ENCODE measurements around the gene TP53TG5.

DNA sequence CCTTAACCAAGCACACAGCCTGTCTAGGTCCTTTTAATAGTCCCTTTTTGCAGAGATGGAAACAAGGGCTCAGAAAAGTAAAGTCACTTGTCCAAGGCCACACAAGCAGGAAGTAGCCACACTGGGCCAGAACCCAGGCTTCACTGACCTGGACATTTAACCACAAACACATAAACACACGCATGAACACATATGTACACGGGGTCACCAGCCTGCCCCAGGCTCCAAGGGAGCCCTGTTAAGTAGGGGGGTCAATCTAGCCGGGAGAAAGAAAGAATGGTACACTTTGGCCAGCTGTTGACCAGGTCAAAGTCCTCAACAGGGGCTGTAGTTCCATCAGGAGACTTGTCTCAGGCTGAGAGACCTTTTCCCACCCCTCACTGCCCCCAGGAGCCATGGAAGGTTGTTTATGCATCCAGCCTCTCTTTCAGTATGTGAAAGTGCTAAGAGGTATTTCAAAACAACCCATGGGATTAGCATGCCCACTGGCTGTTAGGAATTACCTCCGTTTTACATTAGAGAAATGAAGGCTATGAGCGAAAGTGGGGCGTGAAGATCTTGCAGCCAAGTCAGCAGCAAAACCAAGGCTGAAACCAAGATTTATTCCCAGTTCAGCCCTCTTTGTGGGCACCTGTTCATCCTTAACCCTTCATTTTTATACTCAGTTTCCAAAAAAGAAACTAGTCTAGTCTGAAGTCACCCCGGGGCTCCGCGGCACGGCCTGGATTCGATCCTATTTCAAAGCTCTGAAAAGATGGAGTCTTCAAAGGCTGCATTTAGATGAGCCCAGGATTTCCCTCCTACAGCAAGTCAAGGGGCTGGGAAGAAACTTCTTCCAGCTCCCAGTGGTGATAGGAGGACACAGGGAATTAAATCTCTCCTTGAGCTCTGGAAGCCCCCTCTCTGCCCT, 39.7 kb downstream of the TP53TG5 start:
- TF ChIP-seq, protein P1, sequence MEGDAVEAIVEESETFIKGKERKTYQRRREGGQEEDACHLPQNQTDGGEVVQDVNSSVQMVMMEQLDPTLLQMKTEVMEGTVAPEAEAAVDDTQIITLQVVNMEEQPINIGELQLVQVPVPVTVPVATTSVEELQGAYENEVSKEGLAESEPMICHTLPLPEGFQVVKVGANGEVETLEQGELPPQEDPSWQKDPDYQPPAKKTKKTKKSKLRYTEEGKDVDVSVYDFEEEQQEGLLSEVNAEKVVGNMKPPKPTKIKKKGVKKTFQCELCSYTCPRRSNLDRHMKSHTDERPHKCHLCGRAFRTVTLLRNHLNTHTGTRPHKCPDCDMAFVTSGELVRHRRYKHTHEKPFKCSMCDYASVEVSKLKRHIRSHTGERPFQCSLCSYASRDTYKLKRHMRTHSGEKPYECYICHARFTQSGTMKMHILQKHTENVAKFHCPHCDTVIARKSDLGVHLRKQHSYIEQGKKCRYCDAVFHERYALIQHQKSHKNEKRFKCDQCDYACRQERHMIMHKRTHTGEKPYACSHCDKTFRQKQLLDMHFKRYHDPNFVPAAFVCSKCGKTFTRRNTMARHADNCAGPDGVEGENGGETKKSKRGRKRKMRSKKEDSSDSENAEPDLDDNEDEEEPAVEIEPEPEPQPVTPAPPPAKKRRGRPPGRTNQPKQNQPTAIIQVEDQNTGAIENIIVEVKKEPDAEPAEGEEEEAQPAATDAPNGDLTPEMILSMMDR (IDR thresholded peaks at IDR 0.05): no peak
- TF ChIP-seq POLR2A (IDR thresholded peaks at IDR 0.05): no peak

Measured in Peyer's patch (tissue), 4 donors.